Activated T-cell treated with anti-CD3 and anti-CD28 coated beads, Interleukin-2, amount 50 U/mL, for 4 hours (primary cell): ENCODE results near the gene ITIH4. TPM values are rescaled to one million over a fixed set of nuclear protein-coding genes. Genes with fewer than 3 reads are reported as not detected.

Experiments used
- ATAC-seq, 2 donors: fragments of 200-7000 bp; cut with Tn5 transposase; one replicate each; pipeline ENCODE4 v1.10.0; 2021
- DNase-seq: peaks from one replicate; pipeline ENCODE4 v3.0.0-alpha.2; 2020
- H3K27me3 Mint-ChIP-seq: one replicate; pipeline ENCODE4 v1.8.0; 2021; ENCODE audit warnings: low read depth, mixed read lengths
- H3K36me3 Mint-ChIP-seq: one replicate; pipeline ENCODE4 v1.8.0; 2022; ENCODE audit warnings: mixed read lengths; ENCODE audit not compliant: insufficient read depth
- H3K4me1 Mint-ChIP-seq: one replicate; pipeline ENCODE4 v1.8.0; 2021; ENCODE audit warnings: low read depth, mixed read lengths
- H3K4me3 Mint-ChIP-seq: one replicate; pipeline ENCODE4 v1.8.0; 2021; ENCODE audit warnings: mild to moderate bottlenecking, moderate library complexity, mixed read lengths
- H3K9me3 Mint-ChIP-seq: one replicate; pipeline ENCODE4 v1.8.0; 2021; ENCODE audit warnings: mixed read lengths
- total RNA-seq, 3 donors: library from RNA; stranded (reverse); gene quantifications; one replicate each; pipeline ENCODE4 v1.2.1, GENCODE V29; 2021

ITIH4 gene
- total RNA-seq: 1 to 10 TPM; 6.9 to 8.2 (median 8.0) TPM

GRCh38 chr3:52830535-52831258 is at the start of gene ITIH4:
Gene ITIH4, minus strand, starts transcription at chr3:52830672. Its CDS starts 30 bp downstream, at chr3:52830642.
- no peak for ATAC-seq
- no peaks in the 10 kb centered on the region for H3K9me3 Mint-ChIP-seq
- DNase-seq: no peak
- no peaks in the 10 kb centered on the region for H3K36me3 Mint-ChIP-seq
- H3K27me3 Mint-ChIP-seq: no peaks in the 10 kb centered on the region
- H3K4me3 Mint-ChIP-seq: no peak within 1 kb of the TSS
- no peaks in the 10 kb centered on the region for H3K4me1 Mint-ChIP-seq

- Mint-ChIP-seq H3K36me3 (peaks cover 4% of the 10 kb centered on the region), H3K4me3 (no peak overlapping the region), H3K27me3 (no peaks in the 10 kb centered on the region), H3K4me1 (peaks cover 21% of the 10 kb centered on the region), H3K9me3 (peaks cover 1% of the 10 kb centered on the region)
- DNase-seq (no peak), ATAC-seq (no peak)
Observed at GRCh38 chr3:52880047-52880446, 49.6 kb upstream of the ITIH4 start.

DNA sequence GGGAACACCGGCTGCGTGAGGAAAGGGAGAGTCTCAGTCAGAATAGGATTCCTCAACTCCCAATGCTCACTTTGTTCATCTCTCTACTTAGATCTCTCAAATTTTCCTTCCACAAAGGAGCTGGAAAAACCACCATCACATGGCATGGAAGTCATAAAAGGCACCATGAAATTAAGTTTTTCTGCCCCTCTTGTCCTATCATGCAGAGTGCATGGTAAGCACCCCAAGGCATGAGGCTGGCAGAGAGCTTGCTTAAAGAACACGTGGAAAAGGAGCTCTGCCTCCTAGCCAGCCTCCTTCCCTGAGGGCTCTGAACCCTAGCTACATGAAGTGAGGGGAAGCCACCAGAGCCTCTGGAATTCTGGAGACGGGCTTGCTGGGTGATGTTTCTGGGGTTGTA is 49.1 kb upstream of the ITIH4 start:
- Mint-ChIP-seq H3K4me1 (peaks cover 25% of the 10 kb centered on the region), H3K9me3 (no peaks in the 10 kb centered on the region), H3K36me3 (peaks cover 3% of the 10 kb centered on the region), H3K27me3 (no peaks in the 10 kb centered on the region), H3K4me3 (no peak overlapping the region)
- DNase-seq (no peak), ATAC-seq (no peak)

- Mint-ChIP-seq H3K4me3 (no peak overlapping the region), H3K36me3 (peaks cover 3% of the 10 kb centered on the region), H3K27me3 (no peaks in the 10 kb centered on the region), H3K9me3 (no peaks in the 10 kb centered on the region), H3K4me1 (peaks cover 29% of the 10 kb centered on the region)
- no peak for DNase-seq
- ATAC-seq: no peak
Observed at GRCh38 chr3:52879090-52879489, 48.6 kb upstream of the ITIH4 start.

DNA sequence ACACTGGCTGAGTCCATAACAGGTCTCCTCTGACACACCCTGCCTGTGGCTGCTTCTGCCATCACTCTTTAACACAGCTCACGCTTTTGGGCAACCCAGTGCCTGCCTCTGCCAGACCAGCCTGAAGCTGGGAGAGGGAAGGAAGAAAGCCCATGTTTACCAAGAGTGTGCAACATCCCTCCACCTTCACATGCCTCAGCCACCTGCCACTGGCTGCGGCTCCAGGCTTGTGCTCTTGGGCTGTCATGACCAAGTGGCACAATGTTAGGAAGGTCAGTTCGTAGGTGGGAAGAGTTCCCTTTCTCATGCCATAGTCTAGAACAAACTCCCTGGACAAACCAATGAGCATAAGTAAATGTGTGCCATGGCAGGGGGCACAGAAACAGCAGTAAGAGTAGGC is 46.6 kb upstream of the ITIH4 start:
- Mint-ChIP-seq H3K36me3 (peaks cover 3% of the 10 kb centered on the region), H3K27me3 (no peaks in the 10 kb centered on the region), H3K9me3 (no peaks in the 10 kb centered on the region), H3K4me1 (peaks cover 38% of the 10 kb centered on the region), H3K4me3 (no peak overlapping the region)
- no peak for DNase-seq
- ATAC-seq: no peak

DNA sequence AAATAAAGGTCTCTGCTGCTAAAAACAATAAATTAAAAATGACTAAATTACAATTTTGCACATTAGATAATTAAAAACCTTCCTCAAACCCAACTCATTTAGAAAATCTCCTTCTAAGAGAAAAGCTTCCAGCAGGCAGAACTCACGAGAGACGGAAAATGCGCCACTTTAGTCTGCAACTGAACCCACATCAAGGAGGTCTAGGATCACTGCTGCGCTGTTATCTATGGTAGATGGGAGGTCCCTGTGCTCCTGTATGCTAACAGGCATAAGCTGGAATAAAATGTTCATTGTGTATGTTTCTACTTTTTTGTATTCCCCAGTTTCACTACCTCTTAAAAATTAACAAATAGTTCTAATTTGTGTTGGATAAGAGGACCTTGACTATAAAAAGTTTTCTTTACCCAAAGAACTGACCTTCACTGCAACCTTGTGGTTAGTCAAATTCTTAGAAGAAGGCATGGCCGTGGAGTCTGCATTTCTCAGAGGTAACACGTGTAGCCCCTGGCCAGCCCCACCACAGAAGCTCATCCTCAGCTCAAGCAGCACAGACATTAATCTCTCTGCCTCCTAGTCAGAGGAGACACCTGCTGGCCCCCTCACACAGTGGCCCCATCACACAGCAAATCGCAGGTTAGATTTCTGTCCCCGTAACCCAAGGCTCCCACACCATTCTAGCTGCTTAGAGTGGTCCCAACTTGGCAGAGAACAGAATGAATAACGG is 44.6 kb upstream of the ITIH4 start:
- no peak overlapping the region for H3K4me3 Mint-ChIP-seq

DNA sequence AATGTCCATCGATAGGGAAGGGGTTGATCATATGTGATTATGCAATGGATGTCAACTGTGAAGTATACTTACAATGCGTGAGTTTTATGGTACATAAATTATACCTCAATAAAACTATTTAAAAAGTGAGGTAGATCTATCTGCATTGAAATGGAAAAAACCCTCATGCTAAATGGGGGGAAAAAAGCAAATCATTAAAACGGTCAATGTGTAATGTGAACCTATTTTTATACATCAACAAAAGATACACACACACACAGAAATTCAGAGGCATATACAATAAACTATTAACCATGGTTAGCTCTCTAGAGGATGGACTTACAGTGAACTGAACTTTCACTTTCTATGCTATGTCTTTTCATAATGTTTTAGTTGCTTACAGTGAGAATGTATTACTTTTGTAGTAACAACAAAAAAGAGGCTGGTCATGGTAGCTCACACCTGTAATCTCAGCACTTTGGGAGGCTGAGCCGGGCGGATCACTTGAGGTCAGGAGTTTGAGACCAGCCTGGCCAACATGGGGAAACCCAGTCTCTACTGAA is 43.8 kb upstream of the ITIH4 start:
- H3K27me3 Mint-ChIP-seq: no peaks in the 10 kb centered on the region
- H3K9me3 Mint-ChIP-seq: no peaks in the 10 kb centered on the region
- DNase-seq (no peak), ATAC-seq (no peak)
- peaks cover 36% of the 10 kb centered on the region for H3K4me1 Mint-ChIP-seq
- no peak overlapping the region for H3K4me3 Mint-ChIP-seq
- H3K36me3 Mint-ChIP-seq: peaks cover 6% of the 10 kb centered on the region

More for the DNA sequence above, 44.6 kb upstream of the ITIH4 start:
- DNase-seq (no peak), ATAC-seq (peak in 1 of 2 donors; percentile 17)
- Mint-ChIP-seq H3K9me3 (no peaks in the 10 kb centered on the region), H3K36me3 (peaks cover 5% of the 10 kb centered on the region), H3K27me3 (no peaks in the 10 kb centered on the region), H3K4me1 (peaks cover 36% of the 10 kb centered on the region)

GRCh38 chr3:52873433-52874159 is 43.1 kb upstream of the ITIH4 start:
- no peaks in the 10 kb centered on the region for H3K9me3 Mint-ChIP-seq
- peak in 1 of 2 donors; percentile 38 for ATAC-seq
- peaks cover 36% of the 10 kb centered on the region for H3K4me1 Mint-ChIP-seq
- peaks cover 10% of the 10 kb centered on the region for H3K36me3 Mint-ChIP-seq
- no peak overlapping the region for H3K4me3 Mint-ChIP-seq
- DNase-seq: no peak
- H3K27me3 Mint-ChIP-seq: no peaks in the 10 kb centered on the region

DNA sequence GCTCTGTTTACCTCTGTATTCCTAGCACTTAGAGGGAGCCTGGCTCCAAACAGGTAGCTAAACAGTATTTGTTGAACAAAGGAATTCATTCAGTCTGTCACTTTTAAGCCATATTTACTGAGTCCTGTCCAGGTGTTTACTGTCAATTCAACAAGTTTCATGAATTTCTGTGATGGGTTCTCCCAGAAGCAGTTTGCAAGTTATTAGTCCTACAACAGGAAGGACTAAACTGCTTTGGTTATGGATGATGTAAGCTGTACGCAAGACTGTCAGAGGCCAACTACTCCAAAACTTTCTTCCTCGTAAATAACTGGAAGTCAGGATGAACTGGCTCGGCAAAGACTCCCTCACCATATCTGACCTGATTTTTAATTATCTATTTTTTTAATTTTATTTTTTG is 41.8 kb upstream of the ITIH4 start:
- ATAC-seq (no peak), DNase-seq (no peak)
- Mint-ChIP-seq H3K4me3 (no peak overlapping the region), H3K4me1 (peaks cover 34% of the 10 kb centered on the region), H3K36me3 (peaks cover 13% of the 10 kb centered on the region), H3K9me3 (no peaks in the 10 kb centered on the region), H3K27me3 (no peaks in the 10 kb centered on the region)

- H3K36me3 Mint-ChIP-seq: peaks cover 13% of the 10 kb centered on the region
- H3K4me3 Mint-ChIP-seq: no peak overlapping the region
- peaks cover 34% of the 10 kb centered on the region for H3K4me1 Mint-ChIP-seq
- DNase-seq: no peak
- H3K27me3 Mint-ChIP-seq: no peaks in the 10 kb centered on the region
- ATAC-seq: no peak
- H3K9me3 Mint-ChIP-seq: no peaks in the 10 kb centered on the region
Observed at GRCh38 chr3:52871761-52872160, 41.3 kb upstream of the ITIH4 start.

- Mint-ChIP-seq H3K36me3 (peaks cover 24% of the 10 kb centered on the region), H3K4me1 (peaks cover 25% of the 10 kb centered on the region), H3K9me3 (peaks cover 9% of the 10 kb centered on the region), H3K27me3 (no peaks in the 10 kb centered on the region), H3K4me3 (no peak overlapping the region)
- no peak for ATAC-seq
- DNase-seq: no peak
Observed at GRCh38 chr3:52870471-52870870, 40.0 kb upstream of the ITIH4 start.

GRCh38 chr3:52866427-52866826 is 36.0 kb upstream of the ITIH4 start:
- ATAC-seq: no peak
- no peaks in the 10 kb centered on the region for H3K27me3 Mint-ChIP-seq
- peaks cover 35% of the 10 kb centered on the region for H3K36me3 Mint-ChIP-seq
- peaks cover 1% of the 10 kb centered on the region for H3K4me1 Mint-ChIP-seq
- DNase-seq: no peak
- no peak overlapping the region for H3K4me3 Mint-ChIP-seq
- peaks cover 9% of the 10 kb centered on the region for H3K9me3 Mint-ChIP-seq

- Mint-ChIP-seq H3K36me3 (peaks cover 33% of the 10 kb centered on the region), H3K4me1 (no peaks in the 10 kb centered on the region), H3K9me3 (peaks cover 9% of the 10 kb centered on the region), H3K4me3 (no peak overlapping the region), H3K27me3 (no peaks in the 10 kb centered on the region)
- DNase-seq: no peak
- no peak for ATAC-seq
Observed at GRCh38 chr3:52865994-52866393, 35.5 kb upstream of the ITIH4 start.

- H3K4me3 Mint-ChIP-seq: no peak overlapping the region
Observed at GRCh38 chr3:52860424-52860768, 29.9 kb upstream of the ITIH4 start.

More at GRCh38 chr3:52860424-52860768, 29.9 kb upstream of the ITIH4 start:
- no peak for ATAC-seq
- Mint-ChIP-seq H3K27me3 (no peaks in the 10 kb centered on the region), H3K9me3 (no peaks in the 10 kb centered on the region), H3K36me3 (peaks cover 23% of the 10 kb centered on the region), H3K4me1 (no peaks in the 10 kb centered on the region)
- no peak for DNase-seq
